ENCODE results near the gene SLC38A5. TPM values are rescaled to one million over a fixed set of nuclear protein-coding genes. Genes with fewer than 3 reads are reported as not detected.
A peak's percentile ranks its signal among the peaks of the same experiment; 100 is the strongest.

SLC38A5 gene
- total and polyA plus RNA-seq, 9 donors = 6.2 to 26.0 (median 10.7) TPM

GRCh38 chrX:48472851-48473703, 3.0 kb upstream of the SLC38A5 start:
- peak in 2 of 5 donors; percentile 43 to 59 for DNase-seq
- H3K36me3 ChIP-seq = no peaks in the 10 kb centered on the region
- TF ChIP-seq EP300 (IDR thresholded peaks at IDR 0.05) (no peak), CTCF (IDR thresholded peaks at IDR 0.05) (no peak), POLR2A (IDR thresholded peaks at IDR 0.05) (no peak)
- H3K4me1 ChIP-seq (ENCODE audit: insufficient read depth) = no peaks in the 10 kb centered on the region
- no peaks in the 10 kb centered on the region for H3K9me3 ChIP-seq
- no peaks in the 10 kb centered on the region for H3K27me3 ChIP-seq
- WGBS, 3 donors = 28 to 41% (median 35%) methylated on average over 12 of the region's 12 CpGs
- intact Hi-C loops (cut with DNase I) = no loop called here
- no peak overlapping the region for H3K4me3 ChIP-seq
- H3K27ac ChIP-seq = no peak overlapping the region

GRCh38 chrX:48472225-48472624, 2.2 kb upstream of the SLC38A5 start:
- intact Hi-C loops (cut with DNase I) = no loop called here
- H3K4me1 ChIP-seq (ENCODE audit: insufficient read depth) = no peaks in the 10 kb centered on the region
- no peaks in the 10 kb centered on the region for H3K27me3 ChIP-seq
- H3K9me3 ChIP-seq = no peaks in the 10 kb centered on the region
- TF ChIP-seq POLR2A (IDR thresholded peaks at IDR 0.05) = no peak
- whole genome bisulfite sequencing, 3 donors = 64 to 66% (median 66%) methylated on average over 9 of the region's 9 CpGs
- H3K27ac ChIP-seq = no peak overlapping the region
- H3K4me3 ChIP-seq = no peak overlapping the region
- H3K36me3 ChIP-seq = no peaks in the 10 kb centered on the region
- no peak for DNase-seq

- Histone ChIP-seq H3K36me3 (no peaks in the 10 kb centered on the region), H3K4me3 (no peak overlapping the region), H3K27ac (no peak overlapping the region), H3K9me3 (no peaks in the 10 kb centered on the region), H3K4me1 (ENCODE audit: insufficient read depth) (no peaks in the 10 kb centered on the region), H3K27me3 (no peaks in the 10 kb centered on the region)
- intact Hi-C loops (cut with DNase I) = no loop called here
- TF ChIP-seq CTCF (IDR thresholded peaks at IDR 0.05) (no peak), EP300 (IDR thresholded peaks at IDR 0.05) (no peak), POLR2A (IDR thresholded peaks at IDR 0.05) (no peak)
- WGBS, 3 donors = 83 to 85% (median 84%) methylated on average over 8 of the region's 8 CpGs
- DNase-seq = no peak
Observed at GRCh38 chrX:48471504-48471903, 1.4 kb upstream of the SLC38A5 start.

- WGBS, 3 donors = 81 to 88% (median 87%) methylated on average over 9 of the region's 9 CpGs
- DNase-seq = no peak
- no peak overlapping the region for H3K4me3 ChIP-seq
- H3K9me3 ChIP-seq = no peaks in the 10 kb centered on the region
- H3K27me3 ChIP-seq = no peaks in the 10 kb centered on the region
- no peaks in the 10 kb centered on the region for H3K4me1 ChIP-seq (ENCODE audit: insufficient read depth)
- H3K27ac ChIP-seq = no peak overlapping the region
- TF ChIP-seq CTCF (IDR thresholded peaks at IDR 0.05) = no peak
- TF ChIP-seq EP300 (IDR thresholded peaks at IDR 0.05) = no peak
- TF ChIP-seq POLR2A (IDR thresholded peaks at IDR 0.05) = no peak
- H3K36me3 ChIP-seq = no peaks in the 10 kb centered on the region
- intact Hi-C loops (cut with DNase I) = no loop called here
Observed at GRCh38 chrX:48470833-48471118, 716 bp upstream of the SLC38A5 start.
